ENCODE measurements around the gene HECTD4.

Gene HECTD4

GRCh38 chr12:112375105-112375504, 7.1 kb downstream of the HECTD4 start:
- TF ChIP-seq CTCF (conservative IDR thresholded peaks at IDR 0.05): no peak
- H3K27ac ChIP-seq: 0 out of 2 replicates have a peak overlapping the region, but pooled peaks have one; percentile 5

GRCh38 chr12:112374166-112374740, 8.0 kb downstream of the HECTD4 start:
- no peak for TF ChIP-seq CTCF (conservative IDR thresholded peaks at IDR 0.05)
- no peak overlapping the region for H3K27ac ChIP-seq

GRCh38 chr12:112370868-112371510, 11.2 kb downstream of the HECTD4 start:
- H3K27ac ChIP-seq: peak overlapping the region; percentile 76
- TF ChIP-seq CTCF (conservative IDR thresholded peaks at IDR 0.05): no peak

- TF ChIP-seq CTCF (conservative IDR thresholded peaks at IDR 0.05): no peak
- peak overlapping the region; percentile 76 for H3K27ac ChIP-seq
Observed at GRCh38 chr12:112370199-112370598, 12.0 kb downstream of the HECTD4 start.

GRCh38 chr12:112368856-112369255, 13.4 kb downstream of the HECTD4 start:
- peak overlapping the region; percentile 76 for H3K27ac ChIP-seq
- TF ChIP-seq CTCF (conservative IDR thresholded peaks at IDR 0.05): no peak

- H3K27ac ChIP-seq: peak overlapping the region; percentile 76
- TF ChIP-seq CTCF (conservative IDR thresholded peaks at IDR 0.05): no peak
Observed at GRCh38 chr12:112367965-112368364, 14.3 kb downstream of the HECTD4 start.

GRCh38 chr12:112362310-112362709, 19.9 kb downstream of the HECTD4 start:
- no peak overlapping the region for H3K27ac ChIP-seq
- TF ChIP-seq CTCF (conservative IDR thresholded peaks at IDR 0.05): no peak
